Measurements from ENCODE around the gene BTBD18. TPM values are rescaled to one million over a fixed set of nuclear protein-coding genes. Genes with fewer than 3 reads are reported as not detected.
A peak's percentile ranks its signal among the peaks of the same experiment; 100 is the strongest.

The BTBD18 gene
- total and polyA plus RNA-seq, 3 donors from 2014 or later = 2.8 to 7.2 (median 3.1) TPM

DNA sequence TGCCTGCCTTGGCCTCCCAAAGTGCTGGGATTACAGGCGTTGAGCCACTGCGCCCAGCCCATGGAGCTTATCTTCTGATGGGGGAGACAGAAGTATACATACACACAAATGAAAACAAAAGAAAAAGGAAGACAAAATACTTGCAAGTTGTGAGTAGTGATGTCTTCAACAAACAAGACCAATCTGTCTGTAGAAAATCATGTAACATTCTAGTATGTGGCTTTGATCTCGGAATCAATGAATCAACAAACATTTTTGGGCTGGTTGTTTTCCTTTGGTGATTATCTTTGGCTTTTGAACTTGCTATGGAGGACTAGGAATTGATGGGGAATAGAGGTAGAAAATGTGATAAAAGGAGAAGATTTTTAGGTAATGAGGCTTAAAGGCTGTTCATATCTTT, 6.6 kb upstream of the BTBD18 start:
- Histone ChIP-seq H3K4me3 (no peak overlapping the region), H3K9me3 (no peaks in the 10 kb centered on the region), H3K27me3 (no peaks in the 10 kb centered on the region), H3K27ac (no peak overlapping the region), H3K36me3 (ENCODE audit: low read depth, missing control alignments) (no peaks in the 10 kb centered on the region), H3K4me1 (no peaks in the 10 kb centered on the region)
- no peak for DNase-seq
- TF ChIP-seq, protein P1, sequence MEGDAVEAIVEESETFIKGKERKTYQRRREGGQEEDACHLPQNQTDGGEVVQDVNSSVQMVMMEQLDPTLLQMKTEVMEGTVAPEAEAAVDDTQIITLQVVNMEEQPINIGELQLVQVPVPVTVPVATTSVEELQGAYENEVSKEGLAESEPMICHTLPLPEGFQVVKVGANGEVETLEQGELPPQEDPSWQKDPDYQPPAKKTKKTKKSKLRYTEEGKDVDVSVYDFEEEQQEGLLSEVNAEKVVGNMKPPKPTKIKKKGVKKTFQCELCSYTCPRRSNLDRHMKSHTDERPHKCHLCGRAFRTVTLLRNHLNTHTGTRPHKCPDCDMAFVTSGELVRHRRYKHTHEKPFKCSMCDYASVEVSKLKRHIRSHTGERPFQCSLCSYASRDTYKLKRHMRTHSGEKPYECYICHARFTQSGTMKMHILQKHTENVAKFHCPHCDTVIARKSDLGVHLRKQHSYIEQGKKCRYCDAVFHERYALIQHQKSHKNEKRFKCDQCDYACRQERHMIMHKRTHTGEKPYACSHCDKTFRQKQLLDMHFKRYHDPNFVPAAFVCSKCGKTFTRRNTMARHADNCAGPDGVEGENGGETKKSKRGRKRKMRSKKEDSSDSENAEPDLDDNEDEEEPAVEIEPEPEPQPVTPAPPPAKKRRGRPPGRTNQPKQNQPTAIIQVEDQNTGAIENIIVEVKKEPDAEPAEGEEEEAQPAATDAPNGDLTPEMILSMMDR (IDR thresholded peaks at IDR 0.05) = no peak
- no peak for TF ChIP-seq POLR2A (IDR thresholded peaks at IDR 0.05)
- 88% methylated on average over 3 of the region's 3 CpGs for WGBS, 2 donors
- intact Hi-C loops (cut with DNase I; ENCODE audit: low total_unique reads) = no loop called here

DNA sequence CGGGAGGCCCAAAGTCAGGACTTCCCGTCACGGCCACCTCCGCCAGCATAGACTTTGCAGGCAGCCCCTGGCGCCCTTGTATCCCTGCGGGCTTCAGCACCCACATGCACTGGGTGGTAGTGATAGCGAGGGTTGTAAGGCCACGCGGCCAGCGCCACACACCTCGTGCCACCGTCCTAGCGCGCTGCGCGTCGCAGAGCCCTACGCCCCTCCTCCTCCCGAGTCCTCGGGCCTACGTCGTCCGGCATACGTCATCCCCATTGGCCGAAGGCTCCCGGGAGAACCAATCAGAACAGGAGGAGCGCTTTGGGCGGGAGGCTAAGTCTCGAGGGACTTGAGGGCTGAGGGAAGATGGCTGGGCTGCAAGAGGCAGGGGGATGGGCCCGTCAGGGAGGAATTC, 1.3 kb upstream of the BTBD18 start:
- intact Hi-C loops (cut with DNase I; ENCODE audit: low total_unique reads) = no loop called here
- H3K36me3 ChIP-seq (ENCODE audit: low read depth, missing control alignments) = no peaks in the 10 kb centered on the region
- H3K27ac ChIP-seq = peak overlapping the region; percentile 11 to 39
- H3K4me1 ChIP-seq = peaks cover 4% of the 10 kb centered on the region
- TF ChIP-seq POLR2A (IDR thresholded peaks at IDR 0.05) = no peak
- TF ChIP-seq, protein P1 (IDR thresholded peaks at IDR 0.05) = no peak
- peak; percentile 80 for DNase-seq
- no peaks in the 10 kb centered on the region for H3K27me3 ChIP-seq
- WGBS, 2 donors = 78 to 88% methylated on average over 23 to 30 of the region's 30 CpGs
- peak overlapping the region; percentile 41 to 54 for H3K4me3 ChIP-seq
- no peaks in the 10 kb centered on the region for H3K9me3 ChIP-seq

DNA sequence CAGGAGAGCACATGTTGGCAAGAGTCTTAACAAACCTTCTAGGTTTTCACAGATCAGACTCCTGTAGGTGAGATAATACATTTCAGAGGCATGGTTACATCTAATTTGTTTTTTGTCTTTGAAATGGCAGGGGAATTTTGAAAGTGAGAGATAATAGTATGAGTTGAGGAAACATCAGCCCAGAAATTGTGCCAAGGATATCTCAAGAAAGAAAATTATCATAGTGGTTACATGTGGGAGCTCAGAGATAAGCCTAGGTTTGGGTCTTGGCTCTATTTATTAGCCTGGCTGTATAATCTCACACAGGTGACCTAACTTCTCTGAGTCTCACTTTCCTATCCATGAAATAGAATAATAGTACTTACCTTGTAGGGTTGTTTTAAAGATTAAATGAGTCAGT, 443 bp downstream of the BTBD18 start:
- Histone ChIP-seq H3K27ac (no peak overlapping the region), H3K4me1 (peaks cover 4% of the 10 kb centered on the region), H3K36me3 (ENCODE audit: low read depth, missing control alignments) (no peaks in the 10 kb centered on the region), H3K9me3 (no peaks in the 10 kb centered on the region), H3K27me3 (no peaks in the 10 kb centered on the region), H3K4me3 (no peak overlapping the region)
- TF ChIP-seq, protein P1 (IDR thresholded peaks at IDR 0.05) = no peak
- TF ChIP-seq POLR2A (IDR thresholded peaks at IDR 0.05) = no peak
- intact Hi-C loops (cut with DNase I; ENCODE audit: low total_unique reads) = no loop called here
- DNase-seq = no peak

DNA sequence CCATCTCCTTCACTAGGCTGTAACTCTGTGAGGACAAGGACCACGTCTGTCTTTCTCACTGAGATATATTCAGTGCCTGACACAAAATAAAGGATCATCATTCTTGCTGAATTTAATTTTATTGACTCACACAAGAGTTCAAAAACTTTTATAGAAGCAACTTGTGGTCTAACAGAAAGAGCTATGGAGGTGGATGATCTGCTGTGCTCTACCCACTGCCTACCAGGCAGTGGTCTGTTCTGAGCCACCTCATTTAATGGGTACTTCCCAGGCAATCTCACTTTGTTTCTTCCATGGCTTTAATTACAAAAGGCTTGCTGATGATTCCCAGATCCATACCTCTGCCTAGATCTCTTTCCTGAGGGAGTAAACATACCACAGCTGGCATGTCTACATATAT, 4.7 kb downstream of the BTBD18 start:
- peaks cover 13% of the 10 kb centered on the region for H3K4me1 ChIP-seq
- H3K4me3 ChIP-seq = no peak overlapping the region
- intact Hi-C loops (cut with DNase I; ENCODE audit: low total_unique reads) = loop anchor here (10.0 kb wide), 1 partner anchor 58 kb away; no protein-coding TSS in a partner anchor
- H3K9me3 ChIP-seq = no peaks in the 10 kb centered on the region
- no peaks in the 10 kb centered on the region for H3K27me3 ChIP-seq
- no peak for DNase-seq
- TF ChIP-seq, protein P1 (IDR thresholded peaks at IDR 0.05) = no peak
- no peak for TF ChIP-seq POLR2A (IDR thresholded peaks at IDR 0.05)
- WGBS, 2 donors = 85 to 94% methylated on average over 1 of the region's 1 CpG
- no peaks in the 10 kb centered on the region for H3K36me3 ChIP-seq (ENCODE audit: low read depth, missing control alignments)
- no peak overlapping the region for H3K27ac ChIP-seq

DNA sequence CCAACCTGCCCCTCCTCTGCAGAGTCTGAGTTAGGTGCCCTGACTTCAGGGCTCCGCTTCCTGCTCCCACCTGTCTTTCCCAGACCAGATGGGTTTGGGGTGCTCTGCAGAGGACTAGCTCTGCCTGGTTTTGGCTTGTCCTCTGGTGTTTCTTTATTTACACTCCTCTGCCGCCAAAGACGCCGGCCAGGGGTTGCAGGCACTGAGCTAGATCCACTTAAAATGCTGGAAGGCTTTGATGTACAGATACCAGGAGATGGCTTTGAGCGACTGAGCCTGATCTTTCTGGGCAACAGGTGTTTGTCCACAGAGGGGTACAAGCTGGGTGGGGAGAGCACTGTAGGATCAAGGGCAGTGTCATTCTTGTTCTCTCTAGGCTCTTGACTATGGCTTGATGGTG, 6.4 kb downstream of the BTBD18 start:
- no peak for DNase-seq
- Histone ChIP-seq H3K4me1 (peaks cover 11% of the 10 kb centered on the region), H3K4me3 (no peak overlapping the region), H3K27me3 (no peaks in the 10 kb centered on the region), H3K9me3 (no peaks in the 10 kb centered on the region), H3K27ac (no peak overlapping the region), H3K36me3 (ENCODE audit: low read depth, missing control alignments) (no peaks in the 10 kb centered on the region)
- intact Hi-C loops (cut with DNase I; ENCODE audit: low total_unique reads) = loop anchor here (10.0 kb wide), 1 partner anchor 60 kb away; no protein-coding TSS in a partner anchor
- TF ChIP-seq POLR2A (IDR thresholded peaks at IDR 0.05) = no peak
- TF ChIP-seq, protein P1 (IDR thresholded peaks at IDR 0.05) = no peak
- 82 to 91% methylated on average over 5 of the region's 5 CpGs for WGBS, 2 donors

All from testis (tissue), 3 donors.